NCI-H1436 treated with DMSO at 0.1 percent for 48 hours (cell line): ENCODE measurements around the gene NT5DC4.

Experiments
- DNase-seq: peaks from one replicate; lab custom pipeline; 2025; lab: John Stamatoyannopoulos, UW

The NT5DC4 gene

DNA sequence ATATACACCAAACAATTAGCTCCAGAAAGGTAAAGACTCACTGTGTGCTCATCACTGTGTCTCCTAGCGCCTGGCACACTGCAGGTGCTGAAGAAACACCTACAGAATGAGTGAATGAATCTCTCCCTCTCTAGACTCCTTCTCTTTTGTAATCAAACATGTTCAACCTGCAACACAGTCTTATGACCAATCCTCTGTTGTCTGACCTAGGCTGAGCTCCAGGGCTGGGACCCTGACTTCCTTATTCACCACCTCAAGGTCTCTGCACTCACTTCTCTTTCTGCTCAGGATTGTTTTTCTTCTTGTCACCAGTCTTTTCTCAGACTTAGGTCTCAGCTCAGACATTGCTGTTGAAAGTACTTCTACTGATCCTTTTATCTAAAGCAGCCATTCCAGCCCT, 33.7 kb downstream of the NT5DC4 start:
- DNase-seq: no peak

- no peak for DNase-seq
Measured at GRCh38 chr2:112755444-112755843, 34.6 kb downstream of the NT5DC4 start.

GRCh38 chr2:112756207-112756606, 35.4 kb downstream of the NT5DC4 start:
- no peak for DNase-seq

GRCh38 chr2:112757265-112757664, 36.4 kb downstream of the NT5DC4 start:
- no peak for DNase-seq

- DNase-seq: no peak
Measured at GRCh38 chr2:112758711-112759110, 37.9 kb downstream of the NT5DC4 start.

GRCh38 chr2:112760149-112760548, 39.3 kb downstream of the NT5DC4 start:
- DNase-seq: no peak

- no peak for DNase-seq
Measured at GRCh38 chr2:112762276-112762675, 41.5 kb downstream of the NT5DC4 start.

- DNase-seq: peak; percentile 91
Measured at GRCh38 chr2:112764071-112765044, 43.5 kb downstream of the NT5DC4 start, which contains the start of gene CKAP2L. Gene CKAP2L, minus strand, starts transcription at chr2:112764609. Its CDS starts 11 bp downstream, at chr2:112764598.

- DNase-seq: no peak
Measured at GRCh38 chr2:112765251-112765650, 44.4 kb downstream of the NT5DC4 start.

- DNase-seq: no peak
Measured at GRCh38 chr2:112767693-112768330, 47.0 kb downstream of the NT5DC4 start.

DNA sequence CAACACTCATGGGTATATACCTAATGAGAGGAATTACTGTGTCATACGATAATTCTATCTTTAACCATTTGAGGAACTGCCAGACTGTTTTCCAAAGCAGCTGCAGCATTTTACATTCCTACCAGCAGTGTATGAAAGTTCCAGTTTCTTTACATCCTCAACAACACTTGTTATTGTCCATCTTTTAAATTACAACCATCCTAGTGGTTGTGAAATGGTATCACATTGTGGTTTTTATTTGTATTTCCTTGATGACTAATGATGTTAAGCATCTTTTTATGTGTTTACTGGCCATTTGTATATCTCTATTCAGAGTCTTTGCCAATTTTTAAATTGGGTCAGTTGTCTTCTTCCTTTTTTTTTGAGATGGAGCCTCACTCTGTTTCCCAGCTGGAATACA, 47.6 kb downstream of the NT5DC4 start:
- DNase-seq: no peak

DNA sequence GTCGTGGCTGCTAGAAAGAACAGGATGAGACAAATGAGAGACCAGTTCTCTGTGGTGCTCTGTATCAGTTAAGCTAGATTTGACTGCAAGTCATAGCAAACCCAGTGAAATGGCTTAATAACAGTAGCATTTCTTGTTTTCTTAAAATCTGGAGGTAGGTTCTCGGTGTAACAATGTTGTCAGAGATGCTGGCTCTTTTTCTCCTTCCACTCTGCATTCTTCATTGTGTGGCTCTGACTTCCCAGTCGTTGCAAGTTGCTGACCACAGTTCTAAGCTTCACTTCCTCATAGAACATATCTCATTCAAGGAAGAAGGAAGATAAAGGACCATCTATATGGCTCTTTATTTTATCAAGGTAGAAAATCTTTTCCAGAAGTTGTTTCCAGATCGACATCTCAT, 51.5 kb downstream of the NT5DC4 start:
- DNase-seq: no peak

DNA sequence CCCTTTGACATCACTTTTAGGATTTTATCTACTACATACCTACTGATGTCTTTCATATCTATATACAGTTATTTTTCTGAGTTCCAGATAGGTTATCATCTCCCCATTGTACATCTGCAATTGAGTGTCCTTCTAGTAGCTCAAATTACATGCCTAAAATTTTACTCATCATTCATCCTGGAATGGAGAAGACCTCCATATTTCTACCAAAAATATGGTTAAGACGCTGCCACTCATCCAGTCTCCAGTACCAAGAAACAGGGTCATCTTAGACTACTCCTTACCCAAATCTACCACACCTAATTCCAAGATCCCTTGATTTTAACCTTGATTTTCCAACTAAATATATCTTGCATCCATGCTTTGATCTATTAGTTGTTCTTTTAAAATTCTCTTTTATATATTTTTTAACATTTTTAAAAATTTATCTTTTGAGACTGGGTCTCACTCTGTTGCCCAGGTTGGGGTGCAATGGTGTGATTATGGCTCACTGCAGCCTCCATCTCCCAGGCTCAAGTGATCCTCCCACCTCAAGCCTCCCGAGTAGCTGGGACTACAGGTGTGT, 52.2 kb downstream of the NT5DC4 start:
- DNase-seq: no peak

DNA sequence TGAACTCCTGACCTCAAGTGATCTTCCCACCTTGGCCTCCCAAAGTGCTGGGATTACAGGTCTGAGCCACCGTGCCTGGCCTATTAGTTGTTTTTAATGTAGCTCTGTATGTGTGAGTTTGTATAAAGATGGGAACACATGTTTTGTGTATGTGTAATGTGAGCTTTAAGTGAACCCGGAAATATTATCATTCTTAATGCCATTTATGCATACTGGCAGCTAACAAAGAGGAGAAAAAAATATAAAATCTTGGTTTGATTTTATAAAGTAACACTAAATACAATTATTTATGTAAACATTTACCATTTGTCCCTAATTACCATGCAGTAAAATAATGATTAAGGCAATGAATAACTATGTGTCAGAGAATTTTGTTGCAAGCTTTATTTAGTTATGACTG, 52.7 kb downstream of the NT5DC4 start:
- DNase-seq: no peak

- no peak for DNase-seq
Measured at GRCh38 chr2:112774536-112775285, 53.9 kb downstream of the NT5DC4 start.

GRCh38 chr2:112776113-112776512, 55.3 kb downstream of the NT5DC4 start:
- no peak for DNase-seq

DNA sequence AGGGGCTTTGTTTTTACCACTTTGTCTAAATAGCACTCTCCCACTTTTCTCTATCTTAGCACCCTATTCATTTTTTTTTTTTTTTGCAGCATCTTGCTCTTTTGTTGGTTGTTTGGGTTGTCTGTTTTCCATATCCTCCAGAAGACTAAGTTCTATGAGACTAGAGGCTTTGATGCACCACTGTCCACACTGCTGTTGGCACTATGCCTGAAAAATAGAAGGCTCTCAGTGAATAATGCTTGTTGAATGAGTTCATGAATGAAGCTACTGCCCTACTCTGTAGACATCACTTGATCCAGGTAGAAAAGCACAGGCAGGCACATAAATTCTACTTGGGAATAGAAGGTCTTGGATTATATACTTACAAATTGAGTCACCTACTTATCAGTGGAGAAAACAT, 56.2 kb downstream of the NT5DC4 start:
- no peak for DNase-seq

DNA sequence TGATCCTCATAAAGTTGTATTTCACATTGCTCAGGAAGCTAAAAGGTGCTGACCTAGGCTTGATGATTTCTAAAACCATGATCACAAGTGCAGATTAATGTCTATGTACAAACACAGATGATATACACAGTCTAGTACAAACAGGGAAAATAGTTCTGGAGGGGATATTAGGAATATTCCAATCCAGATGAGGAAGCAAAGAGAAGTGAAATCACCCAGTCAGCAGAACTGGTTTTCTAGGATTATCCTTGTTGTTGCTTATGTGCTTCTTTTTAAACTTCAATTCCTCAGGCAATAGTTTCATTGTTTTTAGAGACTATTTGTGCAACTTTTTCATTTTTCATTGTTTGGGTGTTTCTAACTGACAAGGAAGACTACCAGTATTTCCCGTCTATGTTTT, 58.8 kb downstream of the NT5DC4 start:
- DNase-seq: no peak

DNA sequence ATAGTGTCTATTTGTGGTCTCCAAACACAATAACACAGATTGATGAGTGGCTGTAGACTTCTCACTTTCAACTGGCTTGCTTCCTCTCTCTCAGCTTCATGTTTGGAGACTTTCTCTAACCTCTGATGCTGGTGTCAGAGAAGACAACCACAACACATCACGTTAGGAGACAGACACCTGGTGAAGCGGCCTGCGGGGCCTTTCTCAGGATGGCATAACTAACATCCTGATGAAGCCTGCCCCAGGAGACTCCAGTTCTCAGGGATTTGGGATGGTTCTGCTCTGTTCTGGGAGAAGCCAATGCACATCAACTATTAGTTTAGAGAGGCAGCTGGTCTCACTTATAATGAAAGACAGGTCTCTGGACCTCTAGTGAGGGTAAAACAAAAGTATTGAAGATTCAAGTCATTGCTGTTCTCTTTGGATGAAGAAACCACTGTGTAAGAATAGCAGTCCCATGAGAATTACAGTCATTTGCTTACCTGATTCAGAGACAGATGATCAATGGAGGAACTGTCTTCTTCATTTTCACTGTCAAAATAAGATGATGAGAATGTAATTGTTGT, 61.5 kb downstream of the NT5DC4 start:
- DNase-seq: no peak

GRCh38 chr2:112783187-112783714, 62.4 kb downstream of the NT5DC4 start:
- DNase-seq: no peak
